ENCODE measurements around the gene POP4. TPM values are rescaled to one million over a fixed set of nuclear protein-coding genes. Genes with fewer than 3 reads are reported as not detected.

Gene POP4
- total RNA-seq, 4 donors from 2014 or later = 53.4 to 91.4 (median 87.8) TPM

GRCh38 chr19:29660835-29661234, 54.8 kb downstream of the POP4 start:
- no peaks in the 10 kb centered on the region for H3K36me3 ChIP-seq
- no peaks in the 10 kb centered on the region for H3K9me3 ChIP-seq
- H3K27me3 ChIP-seq = no peaks in the 10 kb centered on the region
- H3K27ac ChIP-seq = no peak overlapping the region
- 71 to 74% methylated on average over 10 of the region's 10 CpGs for WGBS, 2 donors
- peaks cover 13 to 29% of the 10 kb centered on the region in 2 donors for H3K4me1 ChIP-seq
- TF ChIP-seq CTCF (IDR thresholded peaks at IDR 0.05) (no peak), POLR2A (IDR thresholded peaks at IDR 0.05) (no peak)
- intact Hi-C loops (cut with DNase I) = loop anchor here (10.0 kb wide), 1 partner anchor 54 kb away; the partner anchor contains the start of gene C19orf12
- DNase-seq = no peak
- no peak overlapping the region for H3K4me3 ChIP-seq (replicated peaks in 1 of 3)

- DNase-seq = no peak
- Histone ChIP-seq H3K36me3 (no peaks in the 10 kb centered on the region), H3K4me3 (replicated peaks in 1 of 3) (no peak overlapping the region), H3K27ac (peak overlapping the region; percentile 55 to 63 (median 56)), H3K9me3 (no peaks in the 10 kb centered on the region), H3K4me1 (peaks cover 22 to 42% of the 10 kb centered on the region in 2 donors), H3K27me3 (no peaks in the 10 kb centered on the region)
- TF ChIP-seq POLR2A (IDR thresholded peaks at IDR 0.05) (no peak), CTCF (IDR thresholded peaks at IDR 0.05) (no peak)
- intact Hi-C loops (cut with DNase I) = loop anchor here (10.0 kb wide), 1 partner anchor 53 kb away; the partner anchor contains the start of gene C19orf12
- 16 to 19% methylated on average over 1 of the region's 1 CpG for WGBS, 2 donors
Observed at GRCh38 chr19:29662278-29662603, 56.2 kb downstream of the POP4 start.

- no peak for TF ChIP-seq POLR2A (IDR thresholded peaks at IDR 0.05)
- TF ChIP-seq CTCF (IDR thresholded peaks at IDR 0.05) = no peak
- Histone ChIP-seq H3K36me3 (no peaks in the 10 kb centered on the region), H3K4me1 (peaks cover 26 to 47% of the 10 kb centered on the region in 2 donors), H3K27ac (peak overlapping the region; percentile 55 to 63 (median 56)), H3K9me3 (no peaks in the 10 kb centered on the region), H3K4me3 (replicated peaks in 1 of 3) (no peak overlapping the region), H3K27me3 (no peaks in the 10 kb centered on the region)
- 38 to 62% methylated on average over 13 to 15 of the region's 17 CpGs for WGBS, 2 donors
- peak; percentile 84 for DNase-seq
- intact Hi-C loops (cut with DNase I) = loop anchor here (10.0 kb wide), 1 partner anchor 52 kb away; the partner anchor contains the start of gene C19orf12
Observed at GRCh38 chr19:29662604-29663404, 56.7 kb downstream of the POP4 start.

GRCh38 chr19:29663861-29664752, 58.0 kb downstream of the POP4 start:
- TF ChIP-seq CTCF (IDR thresholded peaks at IDR 0.05) (no peak), POLR2A (IDR thresholded peaks at IDR 0.05) (no peak)
- intact Hi-C loops (cut with DNase I) = loop anchor here (10.0 kb wide), 1 partner anchor 51 kb away; the partner anchor contains the start of gene C19orf12
- no peaks in the 10 kb centered on the region for H3K27me3 ChIP-seq
- DNase-seq = no peak
- no peaks in the 10 kb centered on the region for H3K36me3 ChIP-seq
- peak overlapping the region in 2 of 3 donors; percentile 56 to 63 for H3K27ac ChIP-seq
- H3K4me3 ChIP-seq (replicated peaks in 1 of 3) = no peak overlapping the region
- no peaks in the 10 kb centered on the region for H3K9me3 ChIP-seq
- WGBS, 2 donors = 92 to 93% methylated on average over 19 of the region's 19 CpGs
- H3K4me1 ChIP-seq = peaks cover 26 to 60% of the 10 kb centered on the region in 2 donors

All from thyroid gland (tissue), 4 donors.